Stimulated activated CD4-positive, alpha-beta T cell treated with anti-CD3 and anti-CD28 coated beads, TNF-alpha, amount 100 ng/mL, for 1 hour (primary cell): ENCODE results near the gene ANK3.

Experiments
- DNase-seq, 3 donors: peaks; one replicate each; pipeline ENCODE4 v3.0.0-alpha.2; 2020; ENCODE audit warnings: low read depth in 3 of 3, low spot score in 1 of 3

Gene ANK3

GRCh38 chr10:60236869-60237524, 152.7 kb downstream of the ANK3 start:
- no peak for DNase-seq

GRCh38 chr10:60235001-60235400, 154.7 kb downstream of the ANK3 start:
- DNase-seq, result no peak

GRCh38 chr10:60234551-60234950, 155.1 kb downstream of the ANK3 start:
- DNase-seq, result no peak

GRCh38 chr10:60230892-60231291, 158.8 kb downstream of the ANK3 start:
- no peak for DNase-seq

- no peak for DNase-seq
Measured at GRCh38 chr10:60224066-60224705, 165.5 kb downstream of the ANK3 start.

GRCh38 chr10:60222047-60222446, 167.6 kb downstream of the ANK3 start:
- no peak for DNase-seq

- DNase-seq, result no peak
Measured at GRCh38 chr10:60212195-60212594, 177.5 kb downstream of the ANK3 start.

GRCh38 chr10:60209874-60210570, 179.7 kb downstream of the ANK3 start:
- no peak for DNase-seq

GRCh38 chr10:60208676-60209269, 180.9 kb downstream of the ANK3 start:
- DNase-seq, result no peak

GRCh38 chr10:60207894-60208293, 181.8 kb downstream of the ANK3 start:
- no peak for DNase-seq

GRCh38 chr10:60206735-60207134, 182.9 kb downstream of the ANK3 start:
- no peak for DNase-seq

- no peak for DNase-seq
Measured at GRCh38 chr10:60205741-60206140, 183.9 kb downstream of the ANK3 start.

GRCh38 chr10:60203993-60204618, 185.6 kb downstream of the ANK3 start:
- DNase-seq, result no peak

GRCh38 chr10:60200682-60201053, 189.0 kb downstream of the ANK3 start:
- DNase-seq, result no peak

GRCh38 chr10:60200012-60200681, 189.5 kb downstream of the ANK3 start:
- DNase-seq, result no peak

GRCh38 chr10:60197206-60197605, 192.5 kb downstream of the ANK3 start:
- DNase-seq, result no peak

- DNase-seq, result no peak
Measured at GRCh38 chr10:60194421-60194820, 195.3 kb downstream of the ANK3 start.

GRCh38 chr10:60192946-60193345, 196.7 kb downstream of the ANK3 start:
- no peak for DNase-seq

GRCh38 chr10:60189861-60190475, 199.7 kb downstream of the ANK3 start:
- no peak for DNase-seq

- no peak for DNase-seq
Measured at GRCh38 chr10:60188548-60188947, 201.1 kb downstream of the ANK3 start.

GRCh38 chr10:60187691-60188090, 202.0 kb downstream of the ANK3 start:
- no peak for DNase-seq
